ENCODE results near the gene HVCN1.
"Not testable (repeated sequence)": the region's sequence is repeated elsewhere in the genome, so short reads cannot be mapped to it uniquely, and the experiment has no call there.

Gene HVCN1

GRCh38 chr12:110688446-110689280 is at the start of gene HVCN1:
Gene HVCN1, minus strand, starts transcription at chr12:110689115. Its CDS starts 5,870 bp downstream, at chr12:110683245.
- DNase-seq (ENCODE audit: low spot score), result peak; percentile 84

DNA sequence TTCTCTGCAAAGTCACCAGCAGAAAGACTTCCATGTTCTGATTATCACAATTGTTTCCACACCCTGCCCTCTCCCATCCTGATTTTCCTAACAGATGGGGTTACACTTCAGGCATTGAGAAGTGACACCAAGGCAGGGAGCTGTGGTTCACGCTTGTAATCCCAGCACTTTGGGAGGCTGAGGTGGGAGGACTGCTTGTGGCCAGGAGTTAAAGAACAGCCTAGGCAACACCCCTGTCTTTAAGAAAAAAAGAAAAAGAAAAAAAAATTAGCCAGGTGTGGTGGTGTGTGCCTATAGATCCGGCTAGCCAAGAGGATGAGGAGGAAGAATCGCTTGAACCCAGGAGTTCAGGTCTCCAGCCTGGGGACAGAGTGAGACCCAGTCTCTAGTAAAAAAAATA is 48.6 kb upstream of the HVCN1 start:
- no peak for DNase-seq (ENCODE audit: low spot score)

DNA sequence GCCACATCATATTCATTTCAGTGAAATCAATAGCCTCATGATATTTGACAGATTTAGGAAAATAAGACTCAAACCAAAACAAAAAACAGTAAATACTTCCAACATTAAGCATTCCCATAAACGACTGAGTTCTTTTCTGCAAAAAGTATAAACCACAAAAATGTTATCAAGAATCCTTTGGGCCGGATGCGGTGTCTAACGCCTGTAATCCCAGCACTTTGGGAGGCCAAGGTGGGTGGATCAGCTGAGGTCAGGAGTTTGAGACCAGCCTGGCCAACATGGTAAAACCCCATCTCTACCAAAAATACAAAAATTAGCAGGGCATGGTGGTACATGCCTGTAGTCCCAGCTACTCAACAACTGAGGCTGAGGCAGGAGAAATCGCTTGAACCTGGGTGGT is 48.1 kb upstream of the HVCN1 start:
- DNase-seq (ENCODE audit: low spot score), result not testable (repeated sequence)

GRCh38 chr12:110733900-110734299 is 45.0 kb upstream of the HVCN1 start:
- DNase-seq (ENCODE audit: low spot score), result no peak

DNA sequence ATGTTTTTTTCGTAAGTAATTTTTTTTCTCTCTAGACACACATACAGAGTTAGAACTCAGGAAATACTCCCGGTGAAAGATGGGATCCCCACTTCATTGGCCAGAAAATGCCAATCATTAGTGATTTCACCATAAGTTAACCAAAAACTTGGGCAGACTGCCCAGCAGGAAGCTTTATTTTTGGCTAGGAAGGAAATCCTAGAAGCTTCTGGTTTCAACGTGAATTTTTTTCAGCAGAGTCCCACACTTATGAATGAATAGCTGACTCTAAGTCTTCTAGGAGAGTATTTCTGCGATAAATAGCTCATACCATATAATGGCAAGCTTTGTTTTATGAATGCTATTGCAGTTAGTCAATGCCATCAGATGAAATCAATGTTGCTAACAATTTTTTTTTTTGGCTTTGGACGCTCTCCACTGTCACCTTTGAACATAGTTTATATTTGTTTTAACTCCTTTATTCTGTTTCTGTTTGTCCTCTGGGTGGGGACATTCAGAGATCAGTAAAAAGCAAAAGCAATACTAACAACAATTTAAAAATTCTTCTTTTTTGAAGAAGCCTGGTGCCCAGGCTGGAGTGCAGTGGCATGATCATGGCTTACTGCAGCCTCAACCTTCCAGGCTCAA is 44.3 kb upstream of the HVCN1 start:
- no peak for DNase-seq (ENCODE audit: low spot score)

DNA sequence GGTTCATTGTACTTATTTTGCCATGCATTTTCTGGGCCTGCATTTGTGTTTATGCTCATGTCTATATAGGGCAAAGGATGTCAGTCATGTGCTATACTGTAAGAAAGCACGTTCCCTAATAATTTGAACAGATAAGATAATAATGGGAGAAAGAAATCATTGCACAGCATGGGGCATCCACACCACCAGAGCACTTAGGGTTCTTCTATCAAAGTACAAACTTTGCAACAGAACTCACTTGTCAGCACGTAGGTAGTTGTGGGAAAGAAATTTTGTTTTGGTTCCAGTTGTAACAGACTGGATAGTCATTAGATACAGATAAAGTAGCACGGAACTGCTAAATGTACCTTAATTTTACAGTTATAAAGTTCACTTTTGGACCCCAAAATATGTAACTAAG is 43.7 kb upstream of the HVCN1 start:
- DNase-seq (ENCODE audit: low spot score), result no peak

GRCh38 chr12:110731479-110731878 is 42.6 kb upstream of the HVCN1 start:
- no peak for DNase-seq (ENCODE audit: low spot score)

DNA sequence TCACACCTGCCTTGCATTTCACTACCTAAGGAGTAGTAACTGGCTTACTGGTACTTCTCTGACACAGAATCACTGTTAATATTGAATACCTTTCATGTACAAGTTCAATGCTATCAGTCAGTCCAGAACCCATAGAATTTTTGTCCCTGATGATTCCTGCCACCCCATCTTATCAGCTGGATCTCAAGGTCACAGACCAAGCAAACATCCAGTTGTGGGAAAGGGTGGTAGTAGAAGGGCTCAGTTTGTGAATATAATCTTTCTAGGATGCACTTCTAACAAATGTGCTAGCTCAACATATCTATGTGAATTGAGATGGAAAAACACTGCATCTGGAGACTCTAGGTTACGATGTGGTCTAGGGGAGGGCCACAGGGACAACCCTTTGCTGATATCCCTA is 39.7 kb upstream of the HVCN1 start:
- DNase-seq (ENCODE audit: low spot score), result no peak

GRCh38 chr12:110726708-110727369 is 37.9 kb upstream of the HVCN1 start:
- no peak for DNase-seq (ENCODE audit: low spot score)

GRCh38 chr12:110726028-110726427 is 37.1 kb upstream of the HVCN1 start:
- no peak for DNase-seq (ENCODE audit: low spot score)

- no peak for DNase-seq (ENCODE audit: low spot score)
Measured at GRCh38 chr12:110725267-110725666, 36.4 kb upstream of the HVCN1 start.

DNA sequence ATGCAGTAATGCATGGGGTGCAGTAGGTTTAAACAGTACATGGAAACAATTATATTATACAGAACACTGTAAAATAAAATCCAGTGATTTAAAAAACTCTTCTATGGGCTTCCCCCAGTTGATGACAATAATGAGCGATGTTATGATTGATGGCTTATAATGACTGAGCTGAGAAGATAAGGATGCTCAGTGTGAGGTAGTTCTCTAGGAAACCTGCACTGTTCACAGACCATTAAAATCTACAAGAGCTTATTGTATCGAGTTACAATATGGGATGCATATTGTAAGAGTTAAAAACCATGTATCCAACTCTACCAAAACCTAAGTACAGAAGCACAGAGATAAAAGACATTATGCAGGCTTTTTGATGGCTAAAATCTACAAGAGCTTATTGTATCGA is 34.0 kb upstream of the HVCN1 start:
- not testable (repeated sequence) for DNase-seq (ENCODE audit: low spot score)

DNA sequence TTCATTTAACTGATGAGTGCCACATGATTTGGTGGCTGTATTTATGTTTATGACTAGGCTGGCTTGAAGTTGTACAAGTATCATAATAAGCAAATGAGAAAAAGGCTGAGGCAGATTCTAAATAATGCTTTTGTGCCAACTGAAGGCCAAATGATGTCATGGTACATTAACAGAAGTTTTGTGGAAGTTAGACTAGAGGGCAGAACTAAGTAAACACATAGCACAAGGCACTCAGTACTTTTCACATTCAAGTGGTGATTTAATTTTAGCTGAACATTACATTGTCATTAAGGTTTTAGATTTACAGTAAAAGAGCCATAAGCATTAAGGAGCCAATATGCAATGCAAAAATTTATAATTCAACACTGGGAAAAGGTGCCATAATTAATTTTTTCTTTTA is 32.7 kb upstream of the HVCN1 start:
- no peak for DNase-seq (ENCODE audit: low spot score)

- DNase-seq (ENCODE audit: low spot score), result no peak
Measured at GRCh38 chr12:110720516-110720915, 31.6 kb upstream of the HVCN1 start.

DNA sequence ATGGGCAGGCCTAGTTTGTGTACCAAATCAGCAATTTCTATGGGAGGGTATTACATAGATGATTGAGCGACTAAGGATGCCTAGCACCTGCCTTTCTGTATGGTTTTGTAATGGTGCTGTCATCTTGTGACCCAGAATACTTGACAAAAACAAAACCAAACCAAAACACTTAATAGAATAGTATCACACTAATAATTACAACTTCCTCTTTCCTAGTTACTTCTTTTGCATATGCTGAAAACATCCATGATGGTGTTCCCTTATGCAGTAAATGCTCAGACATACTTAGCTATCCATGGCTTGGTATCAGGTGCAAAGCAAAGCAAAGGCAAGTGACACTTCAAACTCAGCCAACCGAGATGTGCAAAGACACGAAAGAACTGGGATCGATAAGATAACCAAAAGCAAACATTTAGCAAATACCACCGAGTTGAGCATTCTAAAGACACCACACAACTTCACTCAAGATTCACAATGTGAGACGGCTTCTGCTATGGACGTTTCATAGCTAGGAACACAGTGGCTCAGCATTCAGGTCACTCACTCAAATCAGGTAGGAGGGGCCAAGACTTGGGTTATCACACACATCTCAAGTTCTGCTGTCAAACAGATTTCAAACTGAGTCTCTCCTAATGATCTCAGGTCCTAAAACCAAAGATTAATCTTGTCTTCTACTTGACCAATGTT is 29.4 kb upstream of the HVCN1 start:
- DNase-seq (ENCODE audit: low spot score), result no peak

DNA sequence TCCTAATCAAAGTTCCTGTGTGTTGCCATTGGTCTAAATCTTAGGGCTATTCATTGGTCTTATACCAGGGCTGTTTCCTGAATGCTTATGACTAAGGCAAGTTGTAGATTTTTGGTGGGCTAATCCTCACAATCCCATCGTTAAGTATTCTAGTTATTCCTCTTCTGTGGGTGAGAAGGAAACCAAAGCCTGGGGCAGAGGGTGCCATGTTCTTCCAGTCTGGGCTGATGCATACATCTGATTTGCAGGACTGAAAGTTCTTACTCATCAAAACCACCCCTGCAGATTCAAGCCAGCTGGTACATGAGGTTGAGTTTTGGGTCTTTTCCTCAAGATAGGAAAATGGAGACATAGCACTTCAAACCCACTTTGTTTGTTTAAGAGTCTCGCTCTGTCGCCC is 28.1 kb upstream of the HVCN1 start:
- no peak for DNase-seq (ENCODE audit: low spot score)

GRCh38 chr12:110708917-110709316 is 20.0 kb upstream of the HVCN1 start:
- DNase-seq (ENCODE audit: low spot score), result no peak

DNA sequence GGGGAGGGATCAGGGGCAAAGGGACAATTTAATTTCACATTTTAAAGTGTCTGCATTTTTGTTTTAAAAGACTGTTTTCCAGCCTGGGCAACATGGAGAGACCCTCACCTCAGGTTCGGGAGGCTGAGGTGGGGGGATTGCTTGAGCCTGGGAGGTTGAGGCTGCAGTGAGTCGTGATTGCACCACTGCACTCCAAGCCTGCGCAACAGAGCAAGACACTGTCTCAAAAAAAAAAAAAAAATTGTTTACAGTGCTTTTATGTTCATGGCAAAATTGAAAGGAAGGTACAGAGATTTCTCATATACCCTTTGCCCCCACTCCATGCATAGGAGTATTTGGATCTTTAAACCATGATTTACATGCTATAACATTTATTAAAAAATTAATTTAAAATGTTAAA is 16.4 kb upstream of the HVCN1 start:
- DNase-seq (ENCODE audit: low spot score), result no peak

DNA sequence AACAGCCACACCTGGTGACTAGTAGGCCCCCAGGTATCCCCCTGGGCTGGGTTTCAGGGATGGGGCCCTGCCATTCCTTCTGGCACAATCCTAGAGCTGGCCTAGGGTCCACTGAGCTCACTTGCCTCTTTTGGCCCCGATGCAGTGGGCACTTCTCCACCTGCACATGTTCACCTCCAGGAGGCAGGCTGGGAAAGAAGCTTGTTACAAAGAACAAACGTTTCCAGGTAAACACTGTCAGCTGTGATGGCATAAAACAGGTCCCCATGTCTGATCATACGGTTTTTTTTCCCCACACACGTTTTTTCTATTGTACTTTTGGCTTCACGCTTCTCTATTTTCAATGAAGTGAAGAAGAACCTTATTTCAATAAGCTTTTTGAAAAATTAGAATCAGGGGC is 15.8 kb upstream of the HVCN1 start:
- no peak for DNase-seq (ENCODE audit: low spot score)

DNA sequence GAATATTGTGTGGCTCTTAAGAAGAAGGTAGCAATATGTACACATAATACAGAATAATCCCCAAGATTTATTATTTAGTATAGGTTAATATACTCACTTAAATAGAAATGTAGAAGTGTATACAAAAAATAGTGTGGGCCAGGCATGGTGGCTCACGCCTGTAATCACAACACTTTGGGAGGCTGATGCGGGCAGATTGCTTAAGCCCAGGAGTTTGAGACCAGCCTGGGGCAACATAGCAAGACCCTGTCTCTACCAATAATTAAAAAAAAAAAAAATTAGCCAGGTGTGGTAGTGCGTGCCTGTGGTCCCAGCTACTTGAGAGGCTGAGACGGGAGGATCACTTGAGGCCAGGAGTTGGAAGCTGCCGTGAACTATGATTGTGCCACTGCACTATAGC is 15.3 kb upstream of the HVCN1 start:
- no peak for DNase-seq (ENCODE audit: low spot score)

DNA sequence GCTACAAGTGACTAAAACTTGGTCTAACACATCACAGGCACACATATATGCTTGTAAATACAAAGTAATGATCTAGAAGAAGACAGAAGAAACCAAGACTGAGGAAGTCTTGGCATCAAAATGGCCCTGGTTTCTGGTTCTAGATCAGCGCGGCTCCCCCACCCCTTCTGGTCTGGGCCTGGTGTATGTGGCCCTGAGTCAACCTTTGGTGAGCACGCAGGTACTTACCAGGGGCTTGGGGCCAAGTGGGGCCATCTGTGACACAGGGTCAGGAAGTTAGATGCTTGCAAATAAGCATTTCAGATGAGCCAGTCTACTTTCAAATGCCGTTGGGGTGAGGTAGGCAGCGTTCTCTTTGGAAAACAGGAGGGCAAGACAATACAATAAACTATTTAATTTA is 13.2 kb upstream of the HVCN1 start:
- no peak for DNase-seq (ENCODE audit: low spot score)

GRCh38 chr12:110699591-110700445 is 10.9 kb upstream of the HVCN1 start:
- DNase-seq (ENCODE audit: low spot score), result no peak

All from AG08396 (cell line).